ENCODE results near the gene RNF4.
"Not testable (repeated sequence)": the region's sequence is repeated elsewhere in the genome, so short reads cannot be mapped to it uniquely, and the experiment has no call there.

Gene RNF4

GRCh38 chr4:2458546-2459491 is 10.1 kb upstream of the RNF4 start:
- no peak for DNase-seq (ENCODE audit: low spot score)

GRCh38 chr4:2459589-2460349 is 9.1 kb upstream of the RNF4 start:
- DNase-seq (ENCODE audit: low spot score), result no peak

- no peak for DNase-seq (ENCODE audit: low spot score)
Observed at GRCh38 chr4:2461246-2461960, 7.5 kb upstream of the RNF4 start.

GRCh38 chr4:2462218-2462991 is 6.5 kb upstream of the RNF4 start:
- peak; percentile 84 for DNase-seq (ENCODE audit: low spot score)

- DNase-seq (ENCODE audit: low spot score), result no peak
Observed at GRCh38 chr4:2462992-2463762, 5.7 kb upstream of the RNF4 start.

- DNase-seq (ENCODE audit: low spot score), result no peak
Observed at GRCh38 chr4:2465032-2465431, 3.9 kb upstream of the RNF4 start.

GRCh38 chr4:2465544-2465943 is 3.4 kb upstream of the RNF4 start:
- DNase-seq (ENCODE audit: low spot score), result not testable (repeated sequence)

GRCh38 chr4:2469192-2469984 is 482 bp downstream of the RNF4 start:
- DNase-seq (ENCODE audit: low spot score), result no peak

GRCh38 chr4:2470791-2471190 is 1.9 kb downstream of the RNF4 start:
- no peak for DNase-seq (ENCODE audit: low spot score)

GRCh38 chr4:2472187-2472586 is 3.3 kb downstream of the RNF4 start:
- DNase-seq (ENCODE audit: low spot score), result no peak

- DNase-seq (ENCODE audit: low spot score), result no peak
Observed at GRCh38 chr4:2478229-2478628, 9.3 kb downstream of the RNF4 start.

- DNase-seq (ENCODE audit: low spot score), result no peak
Observed at GRCh38 chr4:2480649-2481048, 11.7 kb downstream of the RNF4 start.

GRCh38 chr4:2482192-2482591 is 13.3 kb downstream of the RNF4 start:
- DNase-seq (ENCODE audit: low spot score), result no peak

GRCh38 chr4:2482693-2483092 is 13.8 kb downstream of the RNF4 start:
- peak; percentile 76 for DNase-seq (ENCODE audit: low spot score)

- DNase-seq (ENCODE audit: low spot score), result no peak
Observed at GRCh38 chr4:2483237-2483636, 14.3 kb downstream of the RNF4 start.

GRCh38 chr4:2484185-2484584 is 15.3 kb downstream of the RNF4 start:
- DNase-seq (ENCODE audit: low spot score), result no peak

GRCh38 chr4:2484993-2485392 is 16.1 kb downstream of the RNF4 start:
- DNase-seq (ENCODE audit: low spot score), result peak; percentile 88

- no peak for DNase-seq (ENCODE audit: low spot score)
Observed at GRCh38 chr4:2485956-2486355, 17.1 kb downstream of the RNF4 start.

GRCh38 chr4:2486981-2487380 is 18.1 kb downstream of the RNF4 start:
- DNase-seq (ENCODE audit: low spot score), result no peak

GRCh38 chr4:2487632-2488031 is 18.7 kb downstream of the RNF4 start:
- no peak for DNase-seq (ENCODE audit: low spot score)
